Parathyroid adenoma (tissue), 2 donors: Measurements from ENCODE around the gene RNF169.

Experiments
- H2AFZ ChIP-seq: fragments of 300-600 bp; sonication (generic); one replicate; pipeline ENCODE4 v1.7.0; 2017; ENCODE audit warnings: antibody characterized with exemption, mild to moderate bottlenecking
- H3K27ac ChIP-seq: fragments of 300-600 bp; sonication (generic); one replicate; pipeline ENCODE4 v1.7.0; 2017
- H3K27me3 ChIP-seq: fragments of 300-600 bp; sonication (generic); one replicate; pipeline ENCODE4 v1.7.0; 2017; ENCODE audit warnings: low read length; ENCODE audit not compliant: control insufficient read depth, insufficient read depth
- H3K36me3 ChIP-seq: fragments of 300-600 bp; sonication (generic); one replicate; pipeline ENCODE4 v1.7.0; 2017; ENCODE audit warnings: low read length; ENCODE audit not compliant: control insufficient read depth, insufficient read depth
- H3K4me1 ChIP-seq: fragments of 300-600 bp; sonication (generic); one replicate; pipeline ENCODE4 v1.7.0; 2017; ENCODE audit warnings: control low read depth
- H3K4me2 ChIP-seq: fragments of 300-600 bp; sonication (generic); one replicate; pipeline ENCODE4 v1.7.0; 2017; ENCODE audit warnings: low read length
- H3K4me3 ChIP-seq: fragments of 300-600 bp; sonication (generic); one replicate; pipeline ENCODE4 v1.7.0; 2017; ENCODE audit warnings: low read depth, low read length
- H3K79me2 ChIP-seq: fragments of 300-600 bp; sonication (generic); one replicate; pipeline ENCODE4 v1.7.0; 2017; ENCODE audit warnings: control low read depth
- H3K9ac ChIP-seq: fragments of 300-600 bp; sonication (generic); one replicate; pipeline ENCODE4 v1.7.0; 2017; ENCODE audit warnings: mild to moderate bottlenecking
- H3K9me3 ChIP-seq: fragments of 300-600 bp; sonication (generic); one replicate; pipeline ENCODE4 v1.7.0; 2017; ENCODE audit warnings: low read length; ENCODE audit not compliant: control insufficient read depth
- CTCF ChIP-seq: fragments of 300-600 bp; sonication (generic); IDR thresholded peaks from one replicate; pipeline ENCODE4 v1.7.0; 2017; ENCODE audit warnings: antibody characterized with exemption, mild to moderate bottlenecking
- donor health status: primary hyperparathyroidism.

RNF169 gene

GRCh38 chr11:74710281-74710938, 38.2 kb upstream of the RNF169 start:
- no peaks in the 10 kb centered on the region for H3K79me2 ChIP-seq
- H3K9ac ChIP-seq: no peak overlapping the region
- H2AFZ ChIP-seq: no peak overlapping the region
- TF ChIP-seq CTCF: no peak
- no peak overlapping the region for H3K4me2 ChIP-seq
- H3K27me3 ChIP-seq: no peaks in the 10 kb centered on the region
- no peaks in the 10 kb centered on the region for H3K36me3 ChIP-seq
- H3K9me3 ChIP-seq: no peaks in the 10 kb centered on the region
- no peaks in the 10 kb centered on the region for H3K4me1 ChIP-seq
- no peak overlapping the region for H3K27ac ChIP-seq
- H3K4me3 ChIP-seq: no peak overlapping the region

GRCh38 chr11:74713686-74714085, 35.0 kb upstream of the RNF169 start:
- Histone ChIP-seq H3K27me3 (no peaks in the 10 kb centered on the region), H2AFZ (no peak overlapping the region), H3K9ac (no peak overlapping the region), H3K79me2 (no peaks in the 10 kb centered on the region), H3K27ac (no peak overlapping the region), H3K4me2 (no peak overlapping the region), H3K4me3 (no peak overlapping the region), H3K9me3 (no peaks in the 10 kb centered on the region), H3K36me3 (no peaks in the 10 kb centered on the region), H3K4me1 (no peaks in the 10 kb centered on the region)
- TF ChIP-seq CTCF: no peak

GRCh38 chr11:74714904-74715303, 33.7 kb upstream of the RNF169 start:
- no peak overlapping the region for H3K9ac ChIP-seq
- H3K9me3 ChIP-seq: no peaks in the 10 kb centered on the region
- no peak overlapping the region for H3K4me2 ChIP-seq
- H3K27me3 ChIP-seq: no peaks in the 10 kb centered on the region
- no peak overlapping the region for H3K27ac ChIP-seq
- no peaks in the 10 kb centered on the region for H3K36me3 ChIP-seq
- H3K4me1 ChIP-seq: no peaks in the 10 kb centered on the region
- no peak overlapping the region for H2AFZ ChIP-seq
- TF ChIP-seq CTCF: no peak
- H3K4me3 ChIP-seq: no peak overlapping the region
- H3K79me2 ChIP-seq: no peaks in the 10 kb centered on the region

- H3K4me3 ChIP-seq: no peak overlapping the region
- H3K36me3 ChIP-seq: no peaks in the 10 kb centered on the region
- no peaks in the 10 kb centered on the region for H3K79me2 ChIP-seq
- no peak overlapping the region for H2AFZ ChIP-seq
- H3K27ac ChIP-seq: no peak overlapping the region
- H3K9me3 ChIP-seq: no peaks in the 10 kb centered on the region
- H3K4me2 ChIP-seq: no peak overlapping the region
- no peaks in the 10 kb centered on the region for H3K4me1 ChIP-seq
- no peak overlapping the region for H3K9ac ChIP-seq
- no peaks in the 10 kb centered on the region for H3K27me3 ChIP-seq
- TF ChIP-seq CTCF: no peak
Observed at GRCh38 chr11:74717221-74717969, 31.3 kb upstream of the RNF169 start.
